Mesenteric fat pad (tissue), 1 donor: ENCODE data around the gene ZMIZ1. TPM values are rescaled to one million over a fixed set of nuclear protein-coding genes. Genes with fewer than 3 reads are reported as not detected.

Experiments
- DNase-seq: peaks from one replicate; pipeline ENCODE4 v3.0.0-alpha.2; 2020; ENCODE audit warnings: low spot score
- total RNA-seq: library from RNA; stranded (reverse); fragmentation: NEBNext Ultra II Directional; extraction: Animal tissue kit (Norgen Biotek cat#: 25700); gene quantifications from one replicate; pipeline ENCODE4 v1.2.1, GENCODE V29; 2021
- donor health status: DM: yes; HTN: yes; CAD: no.

ZMIZ1 gene
- total RNA-seq, 1 donor from 2014 or later = 81.1 TPM

- DNase-seq = no peak
Observed at GRCh38 chr10:79184657-79185056, 115.9 kb downstream of the ZMIZ1 start.

- no peak for DNase-seq
Observed at GRCh38 chr10:79185067-79185774, 116.5 kb downstream of the ZMIZ1 start.

- no peak for DNase-seq
Observed at GRCh38 chr10:79185796-79186374, 117.1 kb downstream of the ZMIZ1 start.

- no peak for DNase-seq
Observed at GRCh38 chr10:79186486-79187120, 117.8 kb downstream of the ZMIZ1 start.

GRCh38 chr10:79187121-79187940 lies 118.6 kb downstream of the ZMIZ1 start:
- no peak for DNase-seq

GRCh38 chr10:79188154-79188965 lies 119.6 kb downstream of the ZMIZ1 start:
- DNase-seq = no peak

GRCh38 chr10:79189181-79189580 lies 120.4 kb downstream of the ZMIZ1 start:
- no peak for DNase-seq

GRCh38 chr10:79189853-79190435 lies 121.2 kb downstream of the ZMIZ1 start:
- no peak for DNase-seq

GRCh38 chr10:79190740-79191261 lies 122.0 kb downstream of the ZMIZ1 start:
- DNase-seq = no peak

- no peak for DNase-seq
Observed at GRCh38 chr10:79191951-79192676, 123.3 kb downstream of the ZMIZ1 start.

GRCh38 chr10:79192677-79193003 lies 123.9 kb downstream of the ZMIZ1 start:
- DNase-seq = no peak

GRCh38 chr10:79193694-79194382 lies 125.1 kb downstream of the ZMIZ1 start:
- no peak for DNase-seq

- peak; percentile 94 for DNase-seq
Observed at GRCh38 chr10:79195091-79195923, 126.5 kb downstream of the ZMIZ1 start.

- DNase-seq = no peak
Observed at GRCh38 chr10:79196470-79197461, 128.0 kb downstream of the ZMIZ1 start.

GRCh38 chr10:79197558-79197957 lies 128.8 kb downstream of the ZMIZ1 start:
- no peak for DNase-seq

- DNase-seq = no peak
Observed at GRCh38 chr10:79200346-79200745, 131.6 kb downstream of the ZMIZ1 start.

- DNase-seq = no peak
Observed at GRCh38 chr10:79201706-79202105, 132.9 kb downstream of the ZMIZ1 start.
